ENCODE data around the gene SUCLG2.

Gene SUCLG2

DNA sequence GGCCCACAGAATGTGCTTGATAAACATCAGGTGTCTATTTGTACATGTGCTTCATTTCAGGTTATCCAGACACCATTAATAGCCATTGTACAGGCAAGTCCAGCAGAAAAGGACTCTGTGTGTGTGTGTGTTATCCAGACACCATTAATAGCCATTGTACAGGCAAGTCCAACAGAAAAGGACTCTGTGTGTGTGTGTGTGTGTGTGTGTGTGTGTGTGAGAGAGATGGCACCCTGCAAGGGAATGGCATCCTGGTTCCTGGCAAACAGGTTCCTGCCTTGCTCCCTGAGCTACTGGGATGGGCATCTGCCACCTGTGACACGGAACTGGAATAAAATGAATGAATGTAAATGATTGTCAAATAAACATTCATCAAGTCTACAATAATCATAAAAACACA lies 11.7 kb downstream of the SUCLG2 start:
- in situ Hi-C loops (cut with MboI; ENCODE audit: low sequenced_read_pairs) = no loop called here

GRCh38 chr3:67642190-67642589 lies 12.2 kb downstream of the SUCLG2 start:
- no peak overlapping the region for H3K4me3 ChIP-seq
- no peak for DNase-seq (ENCODE audit: low spot score in 2 of 2)
- no peaks in the 10 kb centered on the region for H3K9me3 ChIP-seq
- peaks cover 2% of the 10 kb centered on the region; the same call in 1 of the 2 replicates for H3K36me3 ChIP-seq (replicated peaks)
- in situ Hi-C loops (cut with MboI; ENCODE audit: low sequenced_read_pairs) = no loop called here
- no peaks in the 10 kb centered on the region for H3K27me3 ChIP-seq (ENCODE audit: low read depth)
- H3K4me1 ChIP-seq = no peaks in the 10 kb centered on the region; the same call in 1 of the 2 replicates

More for the DNA sequence above, 11.7 kb downstream of the SUCLG2 start:
- DNase-seq (ENCODE audit: low spot score in 2 of 2) = no peak
- no peak overlapping the region for H3K4me3 ChIP-seq
- H3K9me3 ChIP-seq = no peaks in the 10 kb centered on the region
- peaks cover 2% of the 10 kb centered on the region; the same call in 1 of the 2 replicates for H3K36me3 ChIP-seq (replicated peaks)
- no peaks in the 10 kb centered on the region for H3K27me3 ChIP-seq (ENCODE audit: low read depth)
- no peaks in the 10 kb centered on the region; the same call in 1 of the 2 replicates for H3K4me1 ChIP-seq

DNA sequence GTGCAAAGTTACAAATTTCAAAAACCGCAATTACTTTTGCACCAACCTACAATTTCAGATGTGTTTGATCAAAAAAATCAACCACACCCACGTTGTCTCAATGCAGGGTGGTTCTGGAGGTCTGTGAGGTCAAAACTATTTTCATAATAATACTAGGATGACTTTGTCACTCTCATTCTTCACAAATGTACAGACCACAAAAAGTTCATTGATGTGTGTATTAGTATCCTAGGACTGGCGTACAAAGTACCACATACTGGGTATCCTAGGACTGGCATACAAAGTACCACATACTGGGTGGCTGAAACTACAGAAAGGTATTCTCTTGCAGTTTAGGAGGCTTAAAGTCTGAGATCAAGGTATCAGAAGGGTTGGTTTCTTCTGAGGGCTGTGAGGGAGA lies 13.0 kb downstream of the SUCLG2 start:
- no peaks in the 10 kb centered on the region for H3K9me3 ChIP-seq
- DNase-seq (ENCODE audit: low spot score in 2 of 2) = no peak
- peaks cover 2% of the 10 kb centered on the region; the same call in 1 of the 2 replicates for H3K36me3 ChIP-seq (replicated peaks)
- no peak overlapping the region for H3K4me3 ChIP-seq
- in situ Hi-C loops (cut with MboI; ENCODE audit: low sequenced_read_pairs) = no loop called here
- no peaks in the 10 kb centered on the region for H3K27me3 ChIP-seq (ENCODE audit: low read depth)
- no peaks in the 10 kb centered on the region; the same call in 1 of the 2 replicates for H3K4me1 ChIP-seq

DNA sequence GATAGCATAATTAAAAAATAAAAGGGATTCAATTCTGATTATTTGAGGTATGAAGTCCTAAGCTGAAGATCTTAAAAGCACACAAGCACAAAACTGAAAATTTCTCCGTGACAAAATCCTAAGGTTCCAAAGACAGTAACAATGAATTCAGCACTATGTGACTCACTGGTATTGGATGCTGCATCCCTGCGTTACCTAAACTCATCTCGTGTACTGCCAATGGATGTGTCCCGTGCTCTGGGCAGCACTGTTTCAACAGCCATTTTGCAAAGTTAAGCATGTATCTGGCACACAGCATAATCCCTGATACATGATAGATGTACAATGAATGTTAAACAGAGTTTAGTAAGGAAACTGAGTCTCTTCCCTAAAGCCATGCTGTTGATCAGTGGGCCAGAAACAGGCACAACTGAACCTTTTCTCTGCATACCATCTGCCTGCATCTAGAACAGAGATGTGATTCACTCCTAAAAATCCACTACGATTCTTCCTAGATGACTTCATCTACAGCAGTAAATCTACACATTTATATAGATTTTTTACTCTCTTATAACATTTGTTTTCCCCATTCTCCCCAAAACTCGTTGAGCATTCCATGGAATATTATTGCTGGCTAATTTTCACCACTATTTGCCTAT lies 14.3 kb downstream of the SUCLG2 start:
- Histone ChIP-seq H3K27me3 (ENCODE audit: low read depth) (no peaks in the 10 kb centered on the region), H3K36me3 (replicated peaks) (peaks cover 2% of the 10 kb centered on the region; the same call in 1 of the 2 replicates), H3K4me1 (no peaks in the 10 kb centered on the region), H3K9me3 (no peaks in the 10 kb centered on the region), H3K4me3 (no peak overlapping the region)
- DNase-seq (ENCODE audit: low spot score in 2 of 2) = no peak
- in situ Hi-C loops (cut with MboI; ENCODE audit: low sequenced_read_pairs) = no loop called here

DNA sequence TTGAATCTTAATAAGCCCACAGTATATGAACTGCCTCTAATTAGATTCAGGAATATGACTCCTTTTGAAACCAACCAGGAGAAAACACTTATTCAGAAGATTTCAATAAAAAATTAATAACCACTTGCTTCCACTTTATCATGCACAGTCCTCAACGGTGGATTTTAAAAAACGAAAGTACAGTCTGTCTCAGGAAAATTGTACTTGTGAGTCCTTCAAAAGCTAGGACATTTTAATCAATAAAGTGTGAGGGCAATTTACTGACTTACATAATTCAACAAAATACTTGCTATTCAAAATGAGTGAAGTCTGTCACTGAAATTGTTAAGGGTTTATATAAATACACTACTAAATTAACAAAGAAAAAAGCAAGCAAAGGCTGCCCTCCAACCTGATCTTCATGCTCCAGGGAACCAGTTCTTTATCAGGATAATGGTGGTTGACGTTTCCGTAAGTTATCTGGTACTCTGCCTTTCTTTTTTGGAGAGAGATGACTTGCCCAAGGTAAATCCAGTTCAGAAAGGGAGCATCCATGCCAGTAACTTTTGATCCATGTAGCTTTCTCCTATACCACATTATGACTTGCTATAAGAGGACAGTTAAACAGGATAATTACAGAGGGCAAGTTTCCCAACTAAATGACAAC lies 17.0 kb downstream of the SUCLG2 start:
- Histone ChIP-seq H3K27me3 (ENCODE audit: low read depth) (no peaks in the 10 kb centered on the region), H3K36me3 (replicated peaks) (no peaks in the 10 kb centered on the region), H3K4me1 (no peaks in the 10 kb centered on the region), H3K4me3 (no peak overlapping the region), H3K9me3 (no peaks in the 10 kb centered on the region)
- no peak for DNase-seq (ENCODE audit: low spot score in 2 of 2)
- in situ Hi-C loops (cut with MboI; ENCODE audit: low sequenced_read_pairs) = no loop called here

DNA sequence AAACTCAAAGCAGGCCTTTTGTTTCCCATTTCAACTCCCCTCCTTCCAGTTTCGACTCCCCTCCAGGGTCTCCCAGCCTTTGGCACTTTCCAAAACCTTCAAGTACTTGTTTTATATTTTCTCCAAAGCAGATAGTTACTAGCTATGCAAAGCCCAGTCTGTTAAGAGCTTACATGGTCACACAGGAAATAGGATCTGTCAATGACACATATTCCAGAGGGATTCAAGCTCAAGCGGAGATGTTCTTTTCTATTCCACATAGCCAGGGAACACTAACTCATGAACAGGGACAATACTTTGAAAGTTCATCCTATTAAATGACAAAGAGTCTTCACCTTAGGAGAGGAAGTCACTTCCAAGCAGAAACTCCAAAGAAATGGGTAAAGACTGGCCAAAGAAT lies 18.6 kb downstream of the SUCLG2 start:
- H3K9me3 ChIP-seq = no peaks in the 10 kb centered on the region
- in situ Hi-C loops (cut with MboI; ENCODE audit: low sequenced_read_pairs) = no loop called here
- H3K4me1 ChIP-seq = no peaks in the 10 kb centered on the region
- H3K36me3 ChIP-seq (replicated peaks) = no peaks in the 10 kb centered on the region
- no peak for DNase-seq (ENCODE audit: low spot score in 2 of 2)
- no peaks in the 10 kb centered on the region for H3K27me3 ChIP-seq (ENCODE audit: low read depth)
- H3K4me3 ChIP-seq = no peak overlapping the region

- no peaks in the 10 kb centered on the region for H3K36me3 ChIP-seq (replicated peaks)
- no peaks in the 10 kb centered on the region for H3K27me3 ChIP-seq (ENCODE audit: low read depth)
- in situ Hi-C loops (cut with MboI; ENCODE audit: low sequenced_read_pairs) = no loop called here
- DNase-seq (ENCODE audit: low spot score in 2 of 2) = no peak
- no peaks in the 10 kb centered on the region for H3K9me3 ChIP-seq
- H3K4me3 ChIP-seq = no peak overlapping the region
- H3K4me1 ChIP-seq = no peaks in the 10 kb centered on the region
Observed at GRCh38 chr3:67635257-67635656, 19.2 kb downstream of the SUCLG2 start.

- in situ Hi-C loops (cut with MboI; ENCODE audit: low sequenced_read_pairs) = no loop called here
- Histone ChIP-seq H3K4me1 (peaks cover 3% of the 10 kb centered on the region), H3K36me3 (replicated peaks) (no peaks in the 10 kb centered on the region)
Observed at GRCh38 chr3:67630666-67631362, 23.6 kb downstream of the SUCLG2 start.

GRCh38 chr3:67624687-67625086 lies 29.7 kb downstream of the SUCLG2 start:
- in situ Hi-C loops (cut with MboI; ENCODE audit: low sequenced_read_pairs) = no loop called here
- no peak overlapping the region for H3K4me3 ChIP-seq

More at GRCh38 chr3:67630666-67631362, 23.6 kb downstream of the SUCLG2 start:
- Histone ChIP-seq H3K4me3 (no peak overlapping the region), H3K9me3 (no peaks in the 10 kb centered on the region), H3K27me3 (ENCODE audit: low read depth) (no peaks in the 10 kb centered on the region)
- DNase-seq (ENCODE audit: low spot score in 2 of 2) = no peak

DNA sequence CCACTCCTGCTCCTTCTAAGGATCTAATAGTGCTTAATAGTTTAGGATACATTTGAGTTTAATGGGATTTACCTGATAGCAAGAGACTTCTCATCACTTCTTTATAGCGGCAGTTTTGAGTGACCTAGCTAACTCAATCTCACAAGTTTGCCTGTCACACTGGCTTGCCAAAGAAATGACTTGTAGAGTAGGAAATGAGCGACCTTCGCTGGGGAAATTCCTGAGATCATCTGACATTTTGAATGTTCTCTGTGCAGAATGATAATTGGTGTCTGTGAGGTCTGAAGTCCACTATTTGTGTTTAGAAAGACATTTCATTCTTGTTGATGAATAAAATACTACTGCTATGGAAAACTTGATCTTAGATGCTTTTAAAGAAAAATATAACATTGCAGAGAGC lies 30.3 kb downstream of the SUCLG2 start:
- DNase-seq (ENCODE audit: low spot score in 2 of 2) = no peak
- H3K4me3 ChIP-seq = no peak overlapping the region
- no peaks in the 10 kb centered on the region for H3K27me3 ChIP-seq (ENCODE audit: low read depth)
- 0 out of 2 replicates have a peak, but pooled peaks cover 3% of the 10 kb centered on the region for H3K36me3 ChIP-seq (replicated peaks)
- in situ Hi-C loops (cut with MboI; ENCODE audit: low sequenced_read_pairs) = no loop called here
- 0 out of 2 replicates have a peak, but pooled peaks cover 3% of the 10 kb centered on the region for H3K4me1 ChIP-seq
- no peaks in the 10 kb centered on the region for H3K9me3 ChIP-seq

More at GRCh38 chr3:67624687-67625086, 29.7 kb downstream of the SUCLG2 start:
- DNase-seq (ENCODE audit: low spot score in 2 of 2) = no peak
- Histone ChIP-seq H3K36me3 (replicated peaks) (0 out of 2 replicates have a peak, but pooled peaks cover 2% of the 10 kb centered on the region), H3K4me1 (peaks cover 4% of the 10 kb centered on the region), H3K27me3 (ENCODE audit: low read depth) (no peaks in the 10 kb centered on the region), H3K9me3 (no peaks in the 10 kb centered on the region)

- no peak for DNase-seq (ENCODE audit: low spot score in 2 of 2)
- H3K4me1 ChIP-seq = 0 out of 2 replicates have a peak, but pooled peaks cover 3% of the 10 kb centered on the region
- in situ Hi-C loops (cut with MboI; ENCODE audit: low sequenced_read_pairs) = no loop called here
- no peaks in the 10 kb centered on the region for H3K27me3 ChIP-seq (ENCODE audit: low read depth)
- H3K9me3 ChIP-seq = no peaks in the 10 kb centered on the region
- 0 out of 2 replicates have a peak, but pooled peaks cover 3% of the 10 kb centered on the region for H3K36me3 ChIP-seq (replicated peaks)
- H3K4me3 ChIP-seq = no peak overlapping the region
Observed at GRCh38 chr3:67622652-67623051, 31.8 kb downstream of the SUCLG2 start.

DNA sequence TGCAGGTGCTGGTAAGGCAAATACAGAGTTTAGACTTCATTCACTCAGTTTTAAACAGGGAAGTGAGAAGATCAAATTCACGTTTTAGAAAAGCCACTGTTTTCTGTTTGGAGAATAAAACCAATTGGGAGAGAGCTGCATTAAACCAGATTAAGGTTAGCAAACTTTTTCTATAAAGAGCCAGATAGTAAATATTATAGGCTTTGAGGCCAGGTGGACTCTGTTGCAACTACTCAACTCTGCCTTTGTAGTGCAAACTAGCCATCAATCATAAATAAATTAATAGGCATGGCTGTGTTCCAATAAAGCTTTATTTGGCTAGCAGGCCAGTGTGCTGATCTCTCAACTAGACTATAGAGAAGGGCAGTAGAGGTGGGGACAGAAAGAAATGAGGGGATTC lies 33.5 kb downstream of the SUCLG2 start:
- H3K4me1 ChIP-seq = 0 out of 2 replicates have a peak, but pooled peaks cover 3% of the 10 kb centered on the region
- H3K36me3 ChIP-seq (replicated peaks) = peaks cover 6% of the 10 kb centered on the region; the same call in 1 of the 2 replicates
- H3K4me3 ChIP-seq = no peak overlapping the region
- H3K9me3 ChIP-seq = no peaks in the 10 kb centered on the region
- DNase-seq (ENCODE audit: low spot score in 2 of 2) = no peak
- in situ Hi-C loops (cut with MboI; ENCODE audit: low sequenced_read_pairs) = no loop called here
- no peaks in the 10 kb centered on the region for H3K27me3 ChIP-seq (ENCODE audit: low read depth)

- H3K36me3 ChIP-seq (replicated peaks) = peaks cover 6% of the 10 kb centered on the region; the same call in 1 of the 2 replicates
- DNase-seq (ENCODE audit: low spot score in 2 of 2) = no peak
- in situ Hi-C loops (cut with MboI; ENCODE audit: low sequenced_read_pairs) = no loop called here
- H3K27me3 ChIP-seq (ENCODE audit: low read depth) = no peaks in the 10 kb centered on the region
- H3K9me3 ChIP-seq = no peaks in the 10 kb centered on the region
- H3K4me3 ChIP-seq = no peak overlapping the region
- H3K4me1 ChIP-seq = 0 out of 2 replicates have a peak, but pooled peaks cover 3% of the 10 kb centered on the region
Observed at GRCh38 chr3:67619991-67620390, 34.4 kb downstream of the SUCLG2 start.

- Histone ChIP-seq H3K4me3 (no peak overlapping the region), H3K36me3 (replicated peaks) (peaks cover 6% of the 10 kb centered on the region; the same call in 1 of the 2 replicates)
- in situ Hi-C loops (cut with MboI; ENCODE audit: low sequenced_read_pairs) = no loop called here
Observed at GRCh38 chr3:67617518-67617917, 36.9 kb downstream of the SUCLG2 start.

More at GRCh38 chr3:67617518-67617917, 36.9 kb downstream of the SUCLG2 start:
- Histone ChIP-seq H3K4me1 (0 out of 2 replicates have a peak, but pooled peaks cover 3% of the 10 kb centered on the region), H3K27me3 (ENCODE audit: low read depth) (no peaks in the 10 kb centered on the region), H3K9me3 (no peaks in the 10 kb centered on the region)
- no peak for DNase-seq (ENCODE audit: low spot score in 2 of 2)
